ENCODE measurements around the gene NUDT1.

Gene NUDT1

DNA sequence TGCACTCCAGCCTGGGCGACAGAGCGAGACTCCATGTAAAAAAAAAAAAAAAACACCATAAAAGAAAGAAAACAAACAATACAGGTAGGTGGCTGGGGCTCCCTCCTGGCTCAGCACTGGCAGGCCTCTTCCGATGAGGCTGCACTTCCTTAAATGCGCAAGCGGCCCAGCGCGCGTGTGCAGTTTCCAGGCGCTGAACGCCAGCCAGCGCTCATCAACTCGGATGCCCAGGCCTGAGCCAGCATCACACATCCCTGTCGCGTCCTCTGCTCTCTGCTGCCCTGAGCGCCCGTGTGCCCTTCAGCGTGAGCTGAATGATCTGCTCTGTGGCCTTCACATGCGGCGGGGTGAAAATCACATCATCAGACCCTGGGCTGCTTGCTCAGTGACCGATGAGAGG, 31.8 kb downstream of the NUDT1 start:
- Histone ChIP-seq H3K4me1 (ENCODE audit: control insufficient read depth, low read length) (no peaks in the 10 kb centered on the region), H3K79me2 (ENCODE audit: control insufficient read depth, low read length) (no peaks in the 10 kb centered on the region), H3K4me3 (ENCODE audit: low read length) (no peak overlapping the region), H3K36me3 (ENCODE audit: control insufficient read depth, low read length) (peaks cover 24% of the 10 kb centered on the region; the same call in 1 of the 2 replicates), H3K9me3 (ENCODE audit: control insufficient read depth, insufficient read depth, low read length) (no peaks in the 10 kb centered on the region), H4K20me1 (ENCODE audit: control insufficient read depth, insufficient read depth, low read depth, low read length) (peaks cover 3% of the 10 kb centered on the region; the same call in 1 of the 2 replicates), H3K4me2 (ENCODE audit: low read length) (no peak overlapping the region), H3K27me3 (ENCODE audit: control insufficient read depth, low read length) (no peaks in the 10 kb centered on the region), H3K9me2 (replicated peaks; ENCODE audit: control insufficient read depth, low read length) (no peaks in the 10 kb centered on the region), H3K27ac (ENCODE audit: low read depth, low read length) (no peak overlapping the region), H3F3A (ENCODE audit: control insufficient read depth, insufficient read depth) (no peaks in the 10 kb centered on the region)
- TF ChIP-seq, protein P1, sequence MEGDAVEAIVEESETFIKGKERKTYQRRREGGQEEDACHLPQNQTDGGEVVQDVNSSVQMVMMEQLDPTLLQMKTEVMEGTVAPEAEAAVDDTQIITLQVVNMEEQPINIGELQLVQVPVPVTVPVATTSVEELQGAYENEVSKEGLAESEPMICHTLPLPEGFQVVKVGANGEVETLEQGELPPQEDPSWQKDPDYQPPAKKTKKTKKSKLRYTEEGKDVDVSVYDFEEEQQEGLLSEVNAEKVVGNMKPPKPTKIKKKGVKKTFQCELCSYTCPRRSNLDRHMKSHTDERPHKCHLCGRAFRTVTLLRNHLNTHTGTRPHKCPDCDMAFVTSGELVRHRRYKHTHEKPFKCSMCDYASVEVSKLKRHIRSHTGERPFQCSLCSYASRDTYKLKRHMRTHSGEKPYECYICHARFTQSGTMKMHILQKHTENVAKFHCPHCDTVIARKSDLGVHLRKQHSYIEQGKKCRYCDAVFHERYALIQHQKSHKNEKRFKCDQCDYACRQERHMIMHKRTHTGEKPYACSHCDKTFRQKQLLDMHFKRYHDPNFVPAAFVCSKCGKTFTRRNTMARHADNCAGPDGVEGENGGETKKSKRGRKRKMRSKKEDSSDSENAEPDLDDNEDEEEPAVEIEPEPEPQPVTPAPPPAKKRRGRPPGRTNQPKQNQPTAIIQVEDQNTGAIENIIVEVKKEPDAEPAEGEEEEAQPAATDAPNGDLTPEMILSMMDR (IDR thresholded peaks at IDR 0.05; ENCODE audit: low read depth, low read length, poor library complexity, severe bottlenecking) = no peak
- no peak for TF ChIP-seq EZH2phosphoT487 (IDR thresholded peaks at IDR 0.05; ENCODE audit: borderline replicate concordance, low read length)

DNA sequence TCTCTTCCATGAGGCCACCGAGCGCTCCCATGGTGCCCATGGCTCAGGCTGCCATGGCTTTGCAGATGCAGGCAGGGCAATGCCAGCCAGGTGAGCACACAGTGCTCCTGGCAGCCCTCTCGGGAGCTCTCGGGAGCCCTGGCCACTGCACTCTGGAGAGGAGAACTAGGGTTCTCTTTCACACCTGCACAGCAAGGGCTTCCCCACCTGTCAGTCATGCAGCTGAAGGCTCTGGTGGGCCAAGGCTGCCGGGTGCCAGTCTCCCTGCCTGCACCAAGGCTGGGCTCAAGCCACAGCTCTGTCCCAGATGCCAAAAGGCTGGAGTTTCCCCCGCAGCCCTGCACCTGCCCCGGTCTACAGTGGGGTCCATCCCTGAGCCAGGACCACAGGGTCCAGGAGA, 32.6 kb downstream of the NUDT1 start:
- no peak for TF ChIP-seq EZH2phosphoT487 (IDR thresholded peaks at IDR 0.05; ENCODE audit: borderline replicate concordance, low read length)
- TF ChIP-seq, protein P1 (IDR thresholded peaks at IDR 0.05; ENCODE audit: low read depth, low read length, poor library complexity, severe bottlenecking) = no peak
- H3F3A ChIP-seq (ENCODE audit: control insufficient read depth, insufficient read depth) = no peaks in the 10 kb centered on the region

DNA sequence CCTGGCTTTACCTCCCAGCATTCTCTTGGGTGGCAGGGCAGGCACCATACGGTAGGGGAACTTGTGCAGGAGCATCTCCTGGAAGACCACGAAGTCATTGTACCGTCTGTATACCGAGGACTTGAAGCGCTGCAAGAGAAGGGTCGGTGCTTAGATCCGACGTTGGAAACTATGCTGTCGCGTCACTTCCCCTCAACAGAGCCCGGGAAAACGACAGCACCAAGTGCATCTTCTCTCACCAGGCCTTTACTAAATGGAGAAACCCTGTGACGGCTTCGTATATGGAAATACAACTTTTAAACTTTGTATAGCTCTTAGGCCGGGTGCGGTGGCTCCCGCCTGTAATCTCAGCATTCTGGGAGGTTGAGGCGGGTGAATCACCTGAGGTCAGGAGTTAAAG, 33.1 kb downstream of the NUDT1 start:
- no peaks in the 10 kb centered on the region for H3K27me3 ChIP-seq (ENCODE audit: control insufficient read depth, low read length)
- H3K9me3 ChIP-seq (ENCODE audit: control insufficient read depth, insufficient read depth, low read length) = no peaks in the 10 kb centered on the region
- H4K20me1 ChIP-seq (ENCODE audit: control insufficient read depth, insufficient read depth, low read depth, low read length) = no peaks in the 10 kb centered on the region
- H3K79me2 ChIP-seq (ENCODE audit: control insufficient read depth, low read length) = peaks cover 4% of the 10 kb centered on the region
- H3K9me2 ChIP-seq (replicated peaks; ENCODE audit: control insufficient read depth, low read length) = no peaks in the 10 kb centered on the region
- no peak for TF ChIP-seq EZH2phosphoT487 (IDR thresholded peaks at IDR 0.05; ENCODE audit: borderline replicate concordance, low read length)
- TF ChIP-seq, protein P1 (IDR thresholded peaks at IDR 0.05; ENCODE audit: low read depth, low read length, poor library complexity, severe bottlenecking) = no peak
- H3K4me1 ChIP-seq (ENCODE audit: control insufficient read depth, low read length) = no peaks in the 10 kb centered on the region
- H3F3A ChIP-seq (ENCODE audit: control insufficient read depth, insufficient read depth) = peaks cover 2% of the 10 kb centered on the region
- no peak overlapping the region for H3K4me2 ChIP-seq (ENCODE audit: low read length)
- H3K27ac ChIP-seq (ENCODE audit: low read depth, low read length) = no peak overlapping the region
- no peak overlapping the region for H3K4me3 ChIP-seq (ENCODE audit: low read length)
- peaks cover 20% of the 10 kb centered on the region; the same call in 1 of the 2 replicates for H3K36me3 ChIP-seq (ENCODE audit: control insufficient read depth, low read length)

More for the DNA sequence above, 32.6 kb downstream of the NUDT1 start:
- no peaks in the 10 kb centered on the region for H3K27me3 ChIP-seq (ENCODE audit: control insufficient read depth, low read length)
- no peak overlapping the region for H3K27ac ChIP-seq (ENCODE audit: low read depth, low read length)
- H3K9me3 ChIP-seq (ENCODE audit: control insufficient read depth, insufficient read depth, low read length) = no peaks in the 10 kb centered on the region
- no peaks in the 10 kb centered on the region for H3K9me2 ChIP-seq (replicated peaks; ENCODE audit: control insufficient read depth, low read length)
- H3K4me3 ChIP-seq (ENCODE audit: low read length) = no peak overlapping the region
- H3K4me2 ChIP-seq (ENCODE audit: low read length) = no peak overlapping the region
- peaks cover 22% of the 10 kb centered on the region; the same call in 1 of the 2 replicates for H3K36me3 ChIP-seq (ENCODE audit: control insufficient read depth, low read length)
- no peaks in the 10 kb centered on the region for H3K4me1 ChIP-seq (ENCODE audit: control insufficient read depth, low read length)
- H4K20me1 ChIP-seq (ENCODE audit: control insufficient read depth, insufficient read depth, low read depth, low read length) = peaks cover 1% of the 10 kb centered on the region; the same call in 1 of the 2 replicates
- H3K79me2 ChIP-seq (ENCODE audit: control insufficient read depth, low read length) = peaks cover 4% of the 10 kb centered on the region

All from DOHH2 (cell line).